Dedifferentiated amniotic fluid mesenchymal stem cell (primary cell): ENCODE measurements around the gene SHISAL1.

Experiments
- DNase-seq: peaks from one replicate; pipeline ENCODE4 v3.0.0-alpha.2; 2016; ENCODE audit errors: extremely low spot score

Gene SHISAL1

GRCh38 chr22:44312766-44313165 lies at the start of gene SHISAL1:
Gene SHISAL1 (minus strand): TSS chr22:44312951. CDS start chr22:44300945, 12,006 bp downstream.
- DNase-seq = no peak

- no peak for DNase-seq
Observed at GRCh38 chr22:44361391-44362126, 48.8 kb upstream of the SHISAL1 start.

GRCh38 chr22:44360668-44361381 lies 48.1 kb upstream of the SHISAL1 start:
- peak; percentile 89 for DNase-seq

- DNase-seq = no peak
Observed at GRCh38 chr22:44360306-44360667, 47.5 kb upstream of the SHISAL1 start.

- DNase-seq = no peak
Observed at GRCh38 chr22:44359496-44360110, 46.9 kb upstream of the SHISAL1 start.

- no peak for DNase-seq
Observed at GRCh38 chr22:44358709-44359440, 46.1 kb upstream of the SHISAL1 start.

- no peak for DNase-seq
Observed at GRCh38 chr22:44357966-44358465, 45.3 kb upstream of the SHISAL1 start.

- no peak for DNase-seq
Observed at GRCh38 chr22:44357296-44357965, 44.7 kb upstream of the SHISAL1 start.

GRCh38 chr22:44355716-44356070 lies 42.9 kb upstream of the SHISAL1 start:
- DNase-seq = no peak

GRCh38 chr22:44354288-44354687 lies 41.5 kb upstream of the SHISAL1 start:
- DNase-seq = no peak

- DNase-seq = no peak
Observed at GRCh38 chr22:44353041-44353440, 40.3 kb upstream of the SHISAL1 start.

- no peak for DNase-seq
Observed at GRCh38 chr22:44352378-44353035, 39.8 kb upstream of the SHISAL1 start.

GRCh38 chr22:44351685-44352377 lies 39.1 kb upstream of the SHISAL1 start:
- DNase-seq = peak; percentile 72

- no peak for DNase-seq
Observed at GRCh38 chr22:44351037-44351436, 38.3 kb upstream of the SHISAL1 start.

- no peak for DNase-seq
Observed at GRCh38 chr22:44349594-44349993, 36.8 kb upstream of the SHISAL1 start.

- DNase-seq = no peak
Observed at GRCh38 chr22:44348971-44349560, 36.3 kb upstream of the SHISAL1 start.

GRCh38 chr22:44347549-44347948 lies 34.8 kb upstream of the SHISAL1 start:
- DNase-seq = no peak

- no peak for DNase-seq
Observed at GRCh38 chr22:44347080-44347479, 34.3 kb upstream of the SHISAL1 start.

- DNase-seq = no peak
Observed at GRCh38 chr22:44345872-44346271, 33.1 kb upstream of the SHISAL1 start.

GRCh38 chr22:44344407-44344806 lies 31.7 kb upstream of the SHISAL1 start:
- DNase-seq = no peak
